Lung (tissue), 12 donors: ENCODE results near the gene GASK1A. TPM values are rescaled to one million over a fixed set of nuclear protein-coding genes. Genes with fewer than 3 reads are reported as not detected.

Experiments
- ATAC-seq: fragments of 200-7000 bp; cut with Tn5 transposase; one replicate; pipeline ENCODE4 v1.9.1; 2020; ENCODE audit warnings: moderate number of reproducible peaks; ENCODE audit not compliant: insufficient read depth, low FRiP score
- DNase-seq, 3 donors: peaks; one replicate each; pipeline ENCODE4 v3.0.0-alpha.2; 2013 to 2017
- H3K27ac ChIP-seq, 2 donors: one replicate each; pipeline ENCODE4 v1.5.1; 2013; ENCODE audit warnings: mild to moderate bottlenecking in 2 of 2, moderate library complexity in 2 of 2, control low read depth in 1 of 2, inconsistent platforms in 1 of 2, low read depth in 1 of 2, low read length in 1 of 2
- H3K27me3 ChIP-seq, 3 donors: one replicate each; pipeline ENCODE4 v1.5.1; 2013; ENCODE audit warnings: low read length in 2 of 3; ENCODE audit not compliant: control insufficient read depth in 3 of 3, insufficient read depth in 3 of 3
- H3K36me3 ChIP-seq, 4 donors: one replicate each; pipeline ENCODE4 v1.5.1; 2013; ENCODE audit warnings: low read length in 4 of 4, mild to moderate bottlenecking in 1 of 4, moderate library complexity in 1 of 4; ENCODE audit not compliant: control insufficient read depth in 4 of 4, insufficient read depth in 4 of 4
- H3K4me1 ChIP-seq, 5 donors: one replicate each; pipeline ENCODE4 v1.5.1; 2013; ENCODE audit warnings: low read length in 5 of 5, mild to moderate bottlenecking in 2 of 5, moderate library complexity in 1 of 5; ENCODE audit not compliant: control insufficient read depth in 5 of 5, insufficient read depth in 5 of 5
- H3K4me3 ChIP-seq: one replicate; pipeline ENCODE4 v1.5.1; 2013; ENCODE audit warnings: mild to moderate bottlenecking, control low read depth, moderate library complexity
- H3K9ac ChIP-seq, 2 donors: one replicate each; pipeline ENCODE4 v1.5.1; 2013; ENCODE audit warnings: low read length in 2 of 2, control low read depth in 1 of 2; ENCODE audit not compliant: insufficient read depth in 1 of 2
- H3K9me3 ChIP-seq, 4 donors: one replicate each; pipeline ENCODE4 v1.5.1; 2013; ENCODE audit warnings: low read length in 3 of 4, mild to moderate bottlenecking in 1 of 4, moderate library complexity in 1 of 4; ENCODE audit not compliant: control insufficient read depth in 4 of 4, insufficient read depth in 3 of 4
- CTCF ChIP-seq: IDR thresholded peaks from 2 replicates; pipeline ENCODE4 v1.5.1; 2012; ENCODE audit warnings: mild to moderate bottlenecking; ENCODE audit errors: control extremely low read depth, extremely low read depth
- WGBS, 2 donors: extraction: QIAGEN DNeasy Blood & Tissue Kit; methylation state at CpG; one replicate each; pipeline ENCODE4 v1.1.7; 2013; 5-methylcytosine and 5-hydroxymethylcytosine counted together
- polyA plus RNA-seq, 2 donors: library from polyadenylated mRNA; stranded (reverse); fragments of 200-250 nt; gene quantifications; one replicate each; pipeline ENCODE4 v1.2.1, GENCODE V29; 2013
- total RNA-seq, 2 donors: library from RNA; depleted of rRNA in 1 of 2; stranded (reverse); fragments of >200 nt in 1 of 2; gene quantifications; one replicate each; pipeline ENCODE4 v1.2.1, GENCODE V29; 2014 to 2021
- donor health status: control.
- donor health status: control.
- donor health status: Bipolar disorder and iron deficiency.
- donor health status: healthy.
- donor health status: DM: yes; HTN: yes; CAD: no.

GASK1A gene
- total and polyA plus RNA-seq, 4 donors, result 1.5 to 16.1 (median 5.1) TPM

- DNase-seq, result no peak
- peaks cover 0 to 19% (median 13%) of the 10 kb centered on the region in 3 donors for H3K27me3 ChIP-seq
- H3K4me3 ChIP-seq, result no peak overlapping the region
- H3K9ac ChIP-seq, result no peak overlapping the region
- no peak overlapping the region for H3K27ac ChIP-seq
- WGBS, 2 donors, result 90 to 93% methylated on average over 3 of the region's 3 CpGs
- H3K9me3 ChIP-seq, result no peaks in the 10 kb centered on the region
- H3K4me1 ChIP-seq, result peaks cover 0 to 13% (median 5%) of the 10 kb centered on the region in 5 donors
- no peaks in the 10 kb centered on the region for H3K36me3 ChIP-seq
- no peak for ATAC-seq
- no peak for TF ChIP-seq CTCF
These were observed 4.8 kb downstream of the GASK1A start for GRCh38 chr3:42983927-42984326.

GRCh38 chr3:42984701-42985100 lies 5.6 kb downstream of the GASK1A start:
- no peak overlapping the region for H3K9ac ChIP-seq
- no peak overlapping the region for H3K27ac ChIP-seq
- no peak for ATAC-seq
- peaks cover 0 to 10% (median 3%) of the 10 kb centered on the region in 5 donors for H3K4me1 ChIP-seq
- 60 to 79% methylated on average over 4 of the region's 4 CpGs for WGBS, 2 donors
- TF ChIP-seq CTCF, result no peak
- no peak for DNase-seq
- no peak overlapping the region for H3K4me3 ChIP-seq
- H3K9me3 ChIP-seq, result no peaks in the 10 kb centered on the region
- H3K27me3 ChIP-seq, result peaks cover 0 to 17% (median 15%) of the 10 kb centered on the region in 3 donors
- H3K36me3 ChIP-seq, result no peaks in the 10 kb centered on the region

- no peak overlapping the region for H3K27ac ChIP-seq
- no peaks in the 10 kb centered on the region for H3K9me3 ChIP-seq
- no peak for TF ChIP-seq CTCF
- peaks cover 0 to 4% (median 3%) of the 10 kb centered on the region in 3 donors for H3K27me3 ChIP-seq
- H3K4me1 ChIP-seq, result peaks cover 0 to 2% (median 0%) of the 10 kb centered on the region in 5 donors
- WGBS, 2 donors, result 80 to 81% methylated on average over 3 of the region's 3 CpGs
- H3K36me3 ChIP-seq, result no peaks in the 10 kb centered on the region
- DNase-seq, result no peak
- H3K9ac ChIP-seq, result no peak overlapping the region
- H3K4me3 ChIP-seq, result no peak overlapping the region
- ATAC-seq, result no peak
These were observed 9.0 kb downstream of the GASK1A start for GRCh38 chr3:42988097-42988496.

- Histone ChIP-seq H3K36me3 (no peaks in the 10 kb centered on the region), H3K27ac (no peak overlapping the region), H3K9ac (no peak overlapping the region), H3K4me3 (no peak overlapping the region), H3K9me3 (no peaks in the 10 kb centered on the region), H3K4me1 (peaks cover 0 to 2% (median 0%) of the 10 kb centered on the region in 5 donors), H3K27me3 (peaks cover 0 to 4% (median 3%) of the 10 kb centered on the region in 3 donors)
- TF ChIP-seq CTCF, result no peak
- no peak for ATAC-seq
- no peak for DNase-seq
- WGBS, 2 donors, result 91 to 95% methylated on average over 5 of the region's 5 CpGs
These were observed 9.5 kb downstream of the GASK1A start for GRCh38 chr3:42988566-42988965.
